K562 (cell line): ENCODE measurements around the gene TIMP4. TPM values are rescaled to one million over a fixed set of nuclear protein-coding genes. Genes with fewer than 3 reads are reported as not detected.

Experiments
- BRD4 ChIP-seq: fragments of 200-600 bp; sonication (generic); IDR thresholded peaks from 2 replicates; pipeline ENCODE4 v1.6.1; 2017; ENCODE audit warnings: inconsistent platforms
- GABPB2 ChIP-seq: fragments of 250-450 bp; sonication (Bioruptor Pico); conservative IDR thresholded peaks from 2 replicates; pipeline ENCODE4 v1.5.1; 2021; ENCODE audit warnings: mild to moderate bottlenecking
- HDAC2 ChIP-seq: fragments of 450-650 bp; IDR thresholded peaks from 2 replicates; pipeline ENCODE4 v1.6.1; 2016; ENCODE audit warnings: mild to moderate bottlenecking
- KDM2B ChIP-seq: fragments of 250-450 bp; sonication (Bioruptor Pico); IDR thresholded peaks from 2 replicates; pipeline ENCODE4 v1.8.0; 2021; ENCODE audit warnings: mild to moderate bottlenecking, moderate library complexity
- MCM3 ChIP-seq: fragments of 450-650 bp; IDR thresholded peaks from 2 replicates; pipeline ENCODE4 v1.6.1; 2016
- NRF1 ChIP-seq, 2 experiments: fragments of 450-650 bp; IDR thresholded peaks in 1 of 2; conservative IDR thresholded peaks in 1 of 2; 2 replicates each; pipeline ENCODE4 v1.6.1; 2014; ENCODE audit warnings: mild to moderate bottlenecking in 2 of 2
- PML ChIP-seq: IDR thresholded peaks from 2 replicates; pipeline ENCODE4 v1.6.1; 2012; ENCODE audit warnings: low read length, inconsistent platforms
- SIX5 ChIP-seq, 2 experiments: IDR thresholded peaks; 2 replicates each; pipeline ENCODE4 v1.6.1; 2011; ENCODE audit warnings: low read length in 2 of 2, borderline replicate concordance in 1 of 2, low read depth in 1 of 2, mild to moderate bottlenecking in 1 of 2, moderate library complexity in 1 of 2; ENCODE audit not compliant: insufficient read depth in 1 of 2
- SMAD4 ChIP-seq: fragments of 250-450 bp; sonication (Bioruptor Pico); conservative IDR thresholded peaks from 2 replicates; pipeline ENCODE4 v1.8.0; 2021; ENCODE audit warnings: inconsistent platforms, mild to moderate bottlenecking, moderate library complexity
- TCF7 ChIP-seq: sonication (generic); IDR thresholded peaks from 2 replicates; pipeline ENCODE4 v1.6.1; 2016; ENCODE audit warnings: antibody characterized with exemption, borderline replicate concordance
- ZFX ChIP-seq: sonication (generic); formaldehyde crosslinking; IDR thresholded peaks from 2 replicates; pipeline ENCODE4 v1.8.0; 2022; ENCODE audit warnings: mild to moderate bottlenecking, missing genetic modification reagents, moderate library complexity
- ZNF121 ChIP-seq: sonication (generic); formaldehyde crosslinking; conservative IDR thresholded peaks from 2 replicates; pipeline ENCODE4 v1.8.0; 2022; ENCODE audit warnings: missing genetic modification reagents
- ZNF124 ChIP-seq: sonication (generic); formaldehyde crosslinking; IDR thresholded peaks from 2 replicates; pipeline ENCODE4 v1.8.1; 2022; ENCODE audit warnings: missing genetic modification reagents
- ZNF212 ChIP-seq: fragments of 450-650 bp; formaldehyde crosslinking; IDR thresholded peaks from 2 replicates; pipeline ENCODE4 v1.4.0; 2020; ENCODE audit warnings: mild to moderate bottlenecking
- ZNF347 ChIP-seq: fragments of 450-650 bp; formaldehyde crosslinking; IDR thresholded peaks from 2 replicates; pipeline ENCODE4 v1.4.0; 2020; ENCODE audit warnings: low read depth, mild to moderate bottlenecking, moderate library complexity
- ZNF436 ChIP-seq: fragments of 250-450, 450-650 bp; sonication (Bioruptor Pico); formaldehyde crosslinking; IDR thresholded peaks from 2 replicates; pipeline ENCODE4 v1.7.0; 2020; ENCODE audit warnings: mild to moderate bottlenecking
- polyA plus RNA-seq, 8 experiments: library from polyadenylated mRNA; depleted of rRNA in 4 of 8; stranded (reverse) in 5 of 8; unstranded in 3 of 8; fragments of >200 nt; fragmentation: Nextera tagmentation in 2 of 8; fragmentation: Illumina TruSeq in 1 of 8; extraction: Ambion mirVana in 2 of 8; extraction: Trizol in 1 of 8; gene quantifications; 2 replicates each; pipeline versions ENCODE4 v1.2.1 to v1.2.3, GENCODE V29; 2011 to 2014; ENCODE audit warnings: inconsistent platforms in 1 of 8, missing spikeins in 1 of 8
- total RNA-seq, 7 experiments: library from RNA; depleted of rRNA in 6 of 7; stranded (reverse); fragments of >200 nt in 6 of 7; fragmentation: Illumina TruSeq in 2 of 7; extraction: Trizol in 2 of 7; gene quantifications; 2 replicates each; pipeline versions ENCODE4 v1.2.1 to v1.2.3, GENCODE V29; 2011 to 2021; ENCODE audit warnings: low replicate concordance in 1 of 7
- TF ChIP-seq, protein P1 (sequence below): fragments of 250-450 bp; sonication (Bioruptor Pico); IDR thresholded peaks from 2 replicates; pipeline ENCODE4 v1.5.0; 2021
- TF ChIP-seq, protein P2 (sequence below): fragments of 250-450 bp; sonication (Bioruptor Pico); IDR thresholded peaks from 2 replicates; pipeline ENCODE4 v1.8.0; 2022; ENCODE audit warnings: moderate library complexity, mild to moderate bottlenecking, inconsistent platforms
- TF ChIP-seq, protein P3 (sequence below): sonication (generic); formaldehyde crosslinking; IDR thresholded peaks from 2 replicates; pipeline ENCODE4 v1.9.0; 2022; ENCODE audit warnings: mild to moderate bottlenecking, missing genetic modification reagents
- TF ChIP-seq, protein P4 (sequence below): sonication (generic); formaldehyde crosslinking; IDR thresholded peaks from 2 replicates; pipeline ENCODE4 v1.8.0; 2022; ENCODE audit warnings: missing genetic modification reagents, mild to moderate bottlenecking, moderate library complexity, borderline replicate concordance

TIMP4 gene
- total and polyA plus RNA-seq, 9 of the 15 experiments (the other 6 are each of a cell fraction or from before 2014, with no cell fraction given): 0.03 to 0.07 TPM; not detected in 7

DNA sequence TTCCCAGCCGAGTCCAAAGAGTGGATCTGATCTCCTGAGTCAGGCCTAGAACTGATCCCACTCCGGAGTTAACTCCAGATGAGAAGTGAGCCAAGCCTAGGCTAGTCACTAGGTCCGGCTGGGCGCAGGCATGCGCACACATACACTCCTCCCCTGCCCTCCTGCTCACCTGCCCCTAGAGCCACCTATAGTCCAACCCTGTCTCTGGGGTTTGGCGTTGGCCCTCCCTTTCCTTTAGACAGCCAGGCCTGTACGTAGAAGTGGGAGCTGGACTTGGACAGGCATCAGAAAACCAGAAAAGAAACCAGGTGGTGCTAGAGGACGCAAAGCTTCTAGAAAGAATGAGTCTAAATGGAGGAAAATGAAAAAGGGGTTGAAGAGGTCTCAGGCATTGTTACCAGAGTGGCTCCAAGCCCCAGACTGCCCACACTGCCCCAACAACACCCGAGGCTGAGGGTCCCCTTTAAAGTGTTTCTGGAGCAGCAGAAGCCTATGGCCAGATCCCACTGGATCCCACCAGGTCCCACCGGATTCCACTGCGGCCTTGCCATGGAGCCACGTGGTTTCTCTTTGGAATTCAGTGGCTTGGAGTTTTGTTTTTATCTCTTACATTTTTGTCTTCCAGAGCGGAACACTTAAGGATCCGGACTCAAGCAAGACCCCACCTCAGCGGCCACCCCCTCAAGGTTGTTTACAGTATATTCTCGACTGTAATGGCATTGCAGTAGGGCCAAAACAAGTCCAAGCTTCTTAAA is 24.2 kb upstream of the TIMP4 start (continued):
- TF ChIP-seq, protein P1, sequence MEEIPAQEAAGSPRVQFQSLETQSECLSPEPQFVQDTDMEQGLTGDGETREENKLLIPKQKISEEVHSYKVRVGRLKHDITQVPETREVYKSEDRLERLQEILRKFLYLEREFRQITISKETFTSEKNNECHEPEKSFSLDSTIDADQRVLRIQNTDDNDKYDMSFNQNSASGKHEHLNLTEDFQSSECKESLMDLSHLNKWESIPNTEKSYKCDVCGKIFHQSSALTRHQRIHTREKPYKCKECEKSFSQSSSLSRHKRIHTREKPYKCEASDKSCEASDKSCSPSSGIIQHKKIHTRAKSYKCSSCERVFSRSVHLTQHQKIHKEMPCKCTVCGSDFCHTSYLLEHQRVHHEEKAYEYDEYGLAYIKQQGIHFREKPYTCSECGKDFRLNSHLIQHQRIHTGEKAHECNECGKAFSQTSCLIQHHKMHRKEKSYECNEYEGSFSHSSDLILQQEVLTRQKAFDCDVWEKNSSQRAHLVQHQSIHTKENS (CRISPR knock-in tag): no peak
- TF ChIP-seq, protein P2, sequence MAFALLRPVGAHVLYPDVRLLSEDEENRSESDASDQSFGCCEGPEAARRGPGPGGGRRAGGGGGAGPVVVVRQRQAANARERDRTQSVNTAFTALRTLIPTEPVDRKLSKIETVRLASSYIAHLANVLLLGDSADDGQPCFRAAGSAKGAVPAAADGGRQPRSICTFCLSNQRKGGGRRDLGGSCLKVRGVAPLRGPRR (CRISPR knock-in tag): no peak
- TF ChIP-seq ZNF436 (CRISPR knock-in tag) (no peak), BRD4 (no peak), KDM2B (CRISPR knock-in tag) (no peak), ZFX (CRISPR knock-in tag) (peak; percentile 66), ZNF347 (CRISPR knock-in tag) (no peak), TCF7 (no peak), SMAD4 (CRISPR knock-in tag) (0 out of 2 replicates have a peak, but pooled peaks have one; percentile 15), HDAC2 (no peak), GABPB2 (CRISPR knock-in tag) (no peak), SIX5 (IDR thresholded peaks at IDR 0.05; ENCODE audit: borderline replicate concordance in 1 of 2, insufficient read depth in 1 of 2, low read depth in 1 of 2, low read length in 2 of 2) (no peak), ZNF124 (no peak), NRF1 (conservative IDR thresholded peaks at IDR 0.05 in 1 of 2, IDR thresholded peaks at IDR 0.05 in 1 of 2) (peak; percentile 82 to 85), MCM3 (no peak), PML (no peak), ZNF121 (CRISPR knock-in tag) (no peak), ZNF212 (no peak)
- TF ChIP-seq, protein P3, sequence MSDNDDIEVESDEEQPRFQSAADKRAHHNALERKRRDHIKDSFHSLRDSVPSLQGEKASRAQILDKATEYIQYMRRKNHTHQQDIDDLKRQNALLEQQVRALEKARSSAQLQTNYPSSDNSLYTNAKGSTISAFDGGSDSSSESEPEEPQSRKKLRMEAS (CRISPR knock-in tag): peak; percentile 70
- TF ChIP-seq, protein P4, sequence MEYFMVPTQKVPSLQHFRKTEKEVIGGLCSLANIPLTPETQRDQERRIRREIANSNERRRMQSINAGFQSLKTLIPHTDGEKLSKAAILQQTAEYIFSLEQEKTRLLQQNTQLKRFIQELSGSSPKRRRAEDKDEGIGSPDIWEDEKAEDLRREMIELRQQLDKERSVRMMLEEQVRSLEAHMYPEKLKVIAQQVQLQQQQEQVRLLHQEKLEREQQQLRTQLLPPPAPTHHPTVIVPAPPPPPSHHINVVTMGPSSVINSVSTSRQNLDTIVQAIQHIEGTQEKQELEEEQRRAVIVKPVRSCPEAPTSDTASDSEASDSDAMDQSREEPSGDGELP (CRISPR knock-in tag): no peak
